Natural killer cell (primary cell): ENCODE measurements around the gene FAM76B. TPM values are rescaled to one million over a fixed set of nuclear protein-coding genes. Genes with fewer than 3 reads are reported as not detected.
"Not testable (repeated sequence)": the region's sequence is repeated elsewhere in the genome, so short reads cannot be mapped to it uniquely, and the experiment has no call there.

Experiments used
- ATAC-seq, 3 donors: fragments of 150-1000 bp in 2 of 3; fragments of 200-7000 bp in 1 of 3; cut with Tn5 transposase; 1 replicate in 1 of 3; 2 replicates in 2 of 3; pipeline ENCODE4 v1.10.0; 2021; ENCODE audit warnings: mild to moderate bottlenecking in 2 of 3, moderate library complexity in 2 of 3
- DNase-seq, 2 donors: peaks; one replicate each; pipeline versions ENCODE4 v3.0.0 to v3.0.0-alpha.2; 2013 to 2021; ENCODE audit warnings: mixed read lengths in 1 of 2
- H3K27ac ChIP-seq: one replicate; pipeline ENCODE4 v1.5.1; 2013; ENCODE audit warnings: mild to moderate bottlenecking, low read length
- H3K27me3 ChIP-seq: one replicate; pipeline ENCODE4 v1.6.1; 2013; ENCODE audit warnings: low read length; ENCODE audit not compliant: control insufficient read depth, insufficient read depth
- H3K36me3 ChIP-seq: one replicate; pipeline ENCODE4 v1.6.1; 2013; ENCODE audit warnings: low read length; ENCODE audit not compliant: control insufficient read depth, insufficient read depth
- H3K4me1 ChIP-seq: one replicate; pipeline ENCODE4 v1.6.1; 2013; ENCODE audit warnings: low read length; ENCODE audit not compliant: control insufficient read depth, insufficient read depth
- H3K4me3 ChIP-seq: one replicate; pipeline ENCODE4 v1.5.1; 2013; ENCODE audit warnings: low read length
- H3K9me3 ChIP-seq: one replicate; pipeline ENCODE4 v1.6.1; 2013; ENCODE audit warnings: low read length; ENCODE audit not compliant: control insufficient read depth, insufficient read depth
- H3K27ac Mint-ChIP-seq, 2 donors: one replicate each; pipeline ENCODE4 v1.8.0; 2022; ENCODE audit warnings: mild to moderate bottlenecking in 2 of 2, mixed read lengths in 2 of 2, moderate library complexity in 1 of 2
- H3K27me3 Mint-ChIP-seq, 2 donors: one replicate each; pipeline ENCODE4 v1.8.0; 2022; ENCODE audit warnings: low read depth in 2 of 2, mixed read lengths in 2 of 2
- H3K36me3 Mint-ChIP-seq: one replicate; pipeline ENCODE4 v1.8.0; 2022; ENCODE audit warnings: mixed read lengths
- H3K4me1 Mint-ChIP-seq, 2 donors: one replicate each; pipeline ENCODE4 v1.8.0; 2022; ENCODE audit warnings: mixed read lengths in 2 of 2
- H3K4me3 Mint-ChIP-seq: one replicate; pipeline ENCODE4 v1.8.0; 2022; ENCODE audit warnings: mild to moderate bottlenecking, moderate library complexity, mixed read lengths
- H3K9me3 Mint-ChIP-seq, 2 donors: one replicate each; pipeline ENCODE4 v1.8.0; 2022; ENCODE audit warnings: mixed read lengths in 2 of 2
- CTCF ChIP-seq: fragments of 200-600 bp; IDR thresholded peaks from one replicate; pipeline ENCODE4 v1.8.0; 2022; ENCODE audit warnings: antibody characterized with exemption
- WGBS: methylation state at CpG from one replicate; pipeline ENCODE4 v1.1.7; 2013; ENCODE audit warnings: missing lambda C conversion rate; ENCODE audit not compliant: insufficient coverage; 5-methylcytosine and 5-hydroxymethylcytosine counted together
- intact Hi-C: fragments of 100-400 bp; cut with micrococcal nuclease; formaldehyde crosslinking; loops from one replicate; pipeline ENCODE4 v1.14.2; 2022
- total RNA-seq, 4 donors: library from RNA; stranded (reverse); fragments of 120-200 nt in 1 of 4; gene quantifications; one replicate each; pipeline versions ENCODE4 v1.2.3 to v1.2.4, GENCODE V29; 2013 to 2022

FAM76B gene
- total RNA-seq, 3 donors from 2014 or later (not counting 1 experiment from before 2014, with no cell fraction given): 71.3 to 81.0 (median 76.9) TPM

GRCh38 chr11:95829580-95830259, 40.1 kb upstream of the FAM76B start:
- DNase-seq (no peak), ATAC-seq (no peak)
- H3K27ac ChIP-seq: no peak overlapping the region
- Mint-ChIP-seq H3K27ac (peak overlapping the region in 1 of 2 donors; percentile 5), H3K4me1 (no peaks in the 10 kb centered on the region), H3K27me3 (no peaks in the 10 kb centered on the region), H3K4me3 (no peak overlapping the region), H3K36me3 (peaks cover 17% of the 10 kb centered on the region), H3K9me3 (no peaks in the 10 kb centered on the region)
- intact Hi-C loops: no loop called here
- no CpG with 5 or more reads among the region's 1 CpG for WGBS
- H3K9me3 ChIP-seq: no peaks in the 10 kb centered on the region
- H3K4me1 ChIP-seq: no peaks in the 10 kb centered on the region
- H3K4me3 ChIP-seq: no peak overlapping the region
- H3K27me3 ChIP-seq: no peaks in the 10 kb centered on the region
- no peak for TF ChIP-seq CTCF
- H3K36me3 ChIP-seq: peaks cover 75% of the 10 kb centered on the region

DNA sequence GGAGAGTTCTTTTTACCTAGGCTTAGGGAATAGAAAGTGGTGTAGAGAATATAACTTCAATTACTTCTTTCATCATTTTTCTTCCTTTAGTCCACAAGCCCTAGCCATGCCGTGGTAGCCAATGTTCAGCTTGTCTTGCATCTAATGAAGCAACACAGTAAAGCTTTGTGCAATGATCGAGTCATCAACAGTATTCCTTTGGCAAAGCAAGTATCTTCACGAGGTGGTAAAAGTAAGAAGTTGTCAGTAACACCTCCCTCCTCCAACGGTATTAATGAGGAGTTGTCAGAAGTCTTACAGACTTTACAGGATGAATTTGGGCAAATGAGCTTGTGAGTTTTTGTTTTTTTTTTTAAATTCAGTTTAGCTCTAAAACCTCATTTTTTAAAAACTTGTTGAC, 38.1 kb upstream of the FAM76B start:
- intact Hi-C loops: no loop called here
- no peaks in the 10 kb centered on the region for H3K27me3 ChIP-seq
- 97% methylated on average over 3 of the region's 4 CpGs for WGBS
- peaks cover 13% of the 10 kb centered on the region for H3K36me3 Mint-ChIP-seq
- ATAC-seq (no peak), DNase-seq (no peak)
- H3K36me3 ChIP-seq: peaks cover 63% of the 10 kb centered on the region
- no peaks in the 10 kb centered on the region for H3K9me3 Mint-ChIP-seq
- no peak overlapping the region for H3K27ac Mint-ChIP-seq
- no peak overlapping the region for H3K27ac ChIP-seq
- TF ChIP-seq CTCF: no peak
- no peaks in the 10 kb centered on the region for H3K9me3 ChIP-seq
- peaks cover 0 to under 1% of the 10 kb centered on the region in 2 donors for H3K4me1 Mint-ChIP-seq
- H3K4me1 ChIP-seq: no peaks in the 10 kb centered on the region
- no peaks in the 10 kb centered on the region for H3K27me3 Mint-ChIP-seq
- no peak overlapping the region for H3K4me3 ChIP-seq
- H3K4me3 Mint-ChIP-seq: no peak overlapping the region

DNA sequence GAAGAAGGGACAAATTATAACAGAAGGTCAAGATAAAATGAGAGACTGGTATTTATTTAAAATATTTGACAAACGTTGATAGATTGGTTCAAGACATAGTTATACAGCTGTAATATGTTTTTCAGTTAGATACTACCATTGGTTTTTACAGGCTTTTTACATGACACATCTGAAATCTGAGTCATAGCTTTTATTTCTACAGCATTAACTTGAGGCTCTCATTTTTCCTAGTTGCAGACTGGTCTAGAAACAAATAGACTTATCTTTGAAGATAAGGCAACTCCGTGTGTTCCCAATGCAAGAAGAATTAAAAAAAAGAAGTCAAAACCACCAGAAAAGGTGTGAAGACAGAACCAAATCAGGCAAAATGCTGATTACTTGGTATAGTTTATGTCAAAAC, 32.1 kb upstream of the FAM76B start:
- Mint-ChIP-seq H3K9me3 (no peaks in the 10 kb centered on the region), H3K27me3 (no peaks in the 10 kb centered on the region), H3K27ac (peak overlapping the region; percentile 42 to 59), H3K4me1 (peaks cover 0 to 5% of the 10 kb centered on the region in 2 donors), H3K4me3 (no peak overlapping the region), H3K36me3 (peaks cover 19% of the 10 kb centered on the region)
- TF ChIP-seq CTCF: no peak
- no peak overlapping the region for H3K27ac ChIP-seq
- intact Hi-C loops: no loop called here
- H3K4me1 ChIP-seq: no peaks in the 10 kb centered on the region
- no peak for ATAC-seq
- H3K9me3 ChIP-seq: no peaks in the 10 kb centered on the region
- H3K36me3 ChIP-seq: peaks cover 35% of the 10 kb centered on the region
- DNase-seq: no peak
- 93% methylated on average over 1 of the region's 2 CpGs for WGBS
- H3K27me3 ChIP-seq: no peaks in the 10 kb centered on the region
- no peak overlapping the region for H3K4me3 ChIP-seq

- TF ChIP-seq CTCF: no peak
- Mint-ChIP-seq H3K27ac (peak overlapping the region in 1 of 2 donors; percentile 29), H3K27me3 (no peaks in the 10 kb centered on the region), H3K4me1 (no peaks in the 10 kb centered on the region), H3K9me3 (no peaks in the 10 kb centered on the region), H3K4me3 (no peak overlapping the region), H3K36me3 (peaks cover 19% of the 10 kb centered on the region)
- Histone ChIP-seq H3K4me1 (no peaks in the 10 kb centered on the region), H3K36me3 (peaks cover 18% of the 10 kb centered on the region), H3K27me3 (no peaks in the 10 kb centered on the region), H3K9me3 (no peaks in the 10 kb centered on the region), H3K4me3 (no peak overlapping the region), H3K27ac (no peak overlapping the region)
- WGBS: 88% methylated on average over 1 of the region's 2 CpGs
- DNase-seq: no peak
- no peak for ATAC-seq
- intact Hi-C loops: no loop called here
Measured at GRCh38 chr11:95816037-95816436, 26.5 kb upstream of the FAM76B start.

DNA sequence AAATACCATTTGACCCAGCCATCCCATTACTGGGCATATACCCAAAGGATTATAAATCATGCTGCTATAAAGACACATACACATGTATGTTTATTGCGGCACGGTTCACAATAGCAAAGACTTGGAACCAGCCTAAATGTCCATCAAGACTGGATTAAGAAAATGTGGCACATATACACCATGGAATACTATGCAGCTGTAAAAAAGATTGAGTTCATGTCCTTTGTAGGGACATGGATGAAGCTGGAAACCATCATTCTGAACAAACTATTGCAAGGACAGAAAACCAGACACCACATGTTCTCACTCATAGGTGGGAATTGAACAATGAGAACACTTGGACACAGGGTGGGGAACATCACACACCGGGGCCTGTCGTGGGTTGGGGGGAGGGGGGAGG, 21.5 kb upstream of the FAM76B start:
- not testable (repeated sequence) for H3K27me3 Mint-ChIP-seq
- WGBS: 91% methylated on average over 4 of the region's 4 CpGs

More for the DNA sequence above, 21.5 kb upstream of the FAM76B start:
- ATAC-seq, H3K4me1 Mint-ChIP-seq, H3K9me3 Mint-ChIP-seq, H3K9me3 ChIP-seq, H3K36me3 ChIP-seq, H3K4me1 ChIP-seq, H3K4me3 Mint-ChIP-seq, H3K4me3 ChIP-seq, H3K27ac ChIP-seq, DNase-seq, intact Hi-C loops, H3K27me3 ChIP-seq, H3K36me3 Mint-ChIP-seq, H3K27ac Mint-ChIP-seq: not testable (repeated sequence)
